Measurements from ENCODE around the gene CA14.

The CA14 gene

GRCh38 chr1:150261367-150261766 lies 3.8 kb downstream of the CA14 start:
- H2AFZ ChIP-seq (ENCODE audit: low read length): no peak overlapping the region

GRCh38 chr1:150262388-150263320 lies 5.1 kb downstream of the CA14 start:
- Histone ChIP-seq H2AFZ (ENCODE audit: low read length) (no peak overlapping the region), H4K20me1 (ENCODE audit: insufficient read depth, low read length) (no peaks in the 10 kb centered on the region), H3K4me3 (ENCODE audit: low read depth, low read length, poor library complexity, severe bottlenecking) (no peak overlapping the region), H3K36me3 (ENCODE audit: insufficient read depth, low read length) (peaks cover 31% of the 10 kb centered on the region), H3K79me2 (ENCODE audit: insufficient read depth, low read length) (no peaks in the 10 kb centered on the region), H3K9me3 (ENCODE audit: low read length) (no peaks in the 10 kb centered on the region), H3K9ac (ENCODE audit: low read length) (no peak overlapping the region), H3K4me2 (ENCODE audit: low read length) (peak overlapping the region; percentile 15; the same call in 1 of the 2 replicates), H3K27me3 (ENCODE audit: insufficient read depth, low read length) (no peaks in the 10 kb centered on the region), H3K4me1 (ENCODE audit: insufficient read depth, low read length, severe bottlenecking) (peaks cover 18% of the 10 kb centered on the region), H3F3A (ENCODE audit: insufficient read depth, low read length) (no peaks in the 10 kb centered on the region), H3K9me2 (ENCODE audit: low read depth, low read length) (no peaks in the 10 kb centered on the region), H3K27ac (ENCODE audit: low read depth, low read length, poor library complexity, severe bottlenecking) (no peak overlapping the region)
- TF ChIP-seq, protein P1, sequence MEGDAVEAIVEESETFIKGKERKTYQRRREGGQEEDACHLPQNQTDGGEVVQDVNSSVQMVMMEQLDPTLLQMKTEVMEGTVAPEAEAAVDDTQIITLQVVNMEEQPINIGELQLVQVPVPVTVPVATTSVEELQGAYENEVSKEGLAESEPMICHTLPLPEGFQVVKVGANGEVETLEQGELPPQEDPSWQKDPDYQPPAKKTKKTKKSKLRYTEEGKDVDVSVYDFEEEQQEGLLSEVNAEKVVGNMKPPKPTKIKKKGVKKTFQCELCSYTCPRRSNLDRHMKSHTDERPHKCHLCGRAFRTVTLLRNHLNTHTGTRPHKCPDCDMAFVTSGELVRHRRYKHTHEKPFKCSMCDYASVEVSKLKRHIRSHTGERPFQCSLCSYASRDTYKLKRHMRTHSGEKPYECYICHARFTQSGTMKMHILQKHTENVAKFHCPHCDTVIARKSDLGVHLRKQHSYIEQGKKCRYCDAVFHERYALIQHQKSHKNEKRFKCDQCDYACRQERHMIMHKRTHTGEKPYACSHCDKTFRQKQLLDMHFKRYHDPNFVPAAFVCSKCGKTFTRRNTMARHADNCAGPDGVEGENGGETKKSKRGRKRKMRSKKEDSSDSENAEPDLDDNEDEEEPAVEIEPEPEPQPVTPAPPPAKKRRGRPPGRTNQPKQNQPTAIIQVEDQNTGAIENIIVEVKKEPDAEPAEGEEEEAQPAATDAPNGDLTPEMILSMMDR (IDR thresholded peaks at IDR 0.05; ENCODE audit: low read length): peak; percentile 27; the same call in 1 of the 2 replicates
- no peak for TF ChIP-seq EZH2 (IDR thresholded peaks at IDR 0.05; ENCODE audit: borderline replicate concordance, low read length)

More at GRCh38 chr1:150261367-150261766, 3.8 kb downstream of the CA14 start:
- TF ChIP-seq EZH2 (IDR thresholded peaks at IDR 0.05; ENCODE audit: borderline replicate concordance, low read length): no peak
- TF ChIP-seq, protein P1 (IDR thresholded peaks at IDR 0.05; ENCODE audit: low read length): no peak
- peaks cover 21% of the 10 kb centered on the region for H3K36me3 ChIP-seq (ENCODE audit: insufficient read depth, low read length)
- H3K4me1 ChIP-seq (ENCODE audit: insufficient read depth, low read length, severe bottlenecking): peaks cover 12% of the 10 kb centered on the region
- no peak overlapping the region for H3K4me2 ChIP-seq (ENCODE audit: low read length)
- no peaks in the 10 kb centered on the region for H3K9me2 ChIP-seq (ENCODE audit: low read depth, low read length)
- H3K9ac ChIP-seq (ENCODE audit: low read length): no peak overlapping the region
- no peaks in the 10 kb centered on the region for H3F3A ChIP-seq (ENCODE audit: insufficient read depth, low read length)
- H3K9me3 ChIP-seq (ENCODE audit: low read length): no peaks in the 10 kb centered on the region
- no peak overlapping the region for H3K4me3 ChIP-seq (ENCODE audit: low read depth, low read length, poor library complexity, severe bottlenecking)
- no peak overlapping the region for H3K27ac ChIP-seq (ENCODE audit: low read depth, low read length, poor library complexity, severe bottlenecking)
- H3K27me3 ChIP-seq (ENCODE audit: insufficient read depth, low read length): no peaks in the 10 kb centered on the region
- H3K79me2 ChIP-seq (ENCODE audit: insufficient read depth, low read length): no peaks in the 10 kb centered on the region
- no peaks in the 10 kb centered on the region for H4K20me1 ChIP-seq (ENCODE audit: insufficient read depth, low read length)

- no peak overlapping the region for H3K4me2 ChIP-seq (ENCODE audit: low read length)
- no peaks in the 10 kb centered on the region for H4K20me1 ChIP-seq (ENCODE audit: insufficient read depth, low read length)
- H3K4me3 ChIP-seq (ENCODE audit: low read depth, low read length, poor library complexity, severe bottlenecking): no peak overlapping the region
- no peak overlapping the region for H3K27ac ChIP-seq (ENCODE audit: low read depth, low read length, poor library complexity, severe bottlenecking)
- H3K4me1 ChIP-seq (ENCODE audit: insufficient read depth, low read length, severe bottlenecking): peaks cover 23% of the 10 kb centered on the region
- H3F3A ChIP-seq (ENCODE audit: insufficient read depth, low read length): no peaks in the 10 kb centered on the region
- H3K9me2 ChIP-seq (ENCODE audit: low read depth, low read length): no peaks in the 10 kb centered on the region
- TF ChIP-seq, protein P1 (IDR thresholded peaks at IDR 0.05; ENCODE audit: low read length): no peak
- TF ChIP-seq EZH2 (IDR thresholded peaks at IDR 0.05; ENCODE audit: borderline replicate concordance, low read length): no peak
- H3K36me3 ChIP-seq (ENCODE audit: insufficient read depth, low read length): peaks cover 31% of the 10 kb centered on the region
- H3K79me2 ChIP-seq (ENCODE audit: insufficient read depth, low read length): peaks cover 8% of the 10 kb centered on the region
- no peak overlapping the region for H2AFZ ChIP-seq (ENCODE audit: low read length)
- no peaks in the 10 kb centered on the region for H3K27me3 ChIP-seq (ENCODE audit: insufficient read depth, low read length)
- H3K9me3 ChIP-seq (ENCODE audit: low read length): no peaks in the 10 kb centered on the region
- no peak overlapping the region for H3K9ac ChIP-seq (ENCODE audit: low read length)
Measured at GRCh38 chr1:150263549-150263948, 6.0 kb downstream of the CA14 start.
